OCI-LY1 (cell line): ENCODE data around the gene CDC73.

Source experiments
- H2AFZ ChIP-seq: fragments of 200-600 bp; sonication (generic), shearing (Covaris generic); 2 replicates; pipeline ENCODE4 v1.6.0; 2014; ENCODE audit warnings: antibody characterized with exemption, mild to moderate bottlenecking, low read length
- H3F3A ChIP-seq: fragments of 200-600 bp; sonication (generic), shearing (Covaris generic); 2 replicates; pipeline ENCODE4 v1.6.0; 2014; ENCODE audit warnings: mild to moderate bottlenecking, antibody characterized with exemption, low read length, moderate library complexity; ENCODE audit not compliant: insufficient read depth
- H3K27ac ChIP-seq: fragments of 200-600 bp; sonication (generic); 2 replicates; pipeline ENCODE4 v1.5.1; 2014; ENCODE audit warnings: low read length, mixed run types, mild to moderate bottlenecking, low read depth; ENCODE audit not compliant: poor library complexity, severe bottlenecking
- H3K27me3 ChIP-seq: fragments of 200-600 bp; sonication (generic); 2 replicates; pipeline ENCODE4 v1.6.0; 2014; ENCODE audit warnings: antibody characterized with exemption, mild to moderate bottlenecking, low read length, moderate library complexity; ENCODE audit not compliant: insufficient read depth
- H3K36me3 ChIP-seq: fragments of 200-600 bp; sonication (generic); 2 replicates; pipeline ENCODE4 v1.6.1; 2014; ENCODE audit warnings: mild to moderate bottlenecking, antibody characterized with exemption, low read length, moderate library complexity, mixed read lengths; ENCODE audit not compliant: insufficient read depth
- H3K4me1 ChIP-seq: fragments of 200-600 bp; sonication (generic); 2 replicates; pipeline ENCODE4 v1.5.1; 2014; ENCODE audit warnings: mild to moderate bottlenecking, low read length, moderate library complexity; ENCODE audit not compliant: insufficient read depth, severe bottlenecking
- H3K4me2 ChIP-seq: fragments of 200-600 bp; sonication (generic), shearing (Covaris generic); 2 replicates; pipeline ENCODE4 v1.6.1; 2014; ENCODE audit warnings: low read length
- H3K4me3 ChIP-seq: fragments of 200-600 bp; sonication (generic); 2 replicates; pipeline ENCODE4 v1.5.1; 2014; ENCODE audit warnings: low read length, low read depth, mild to moderate bottlenecking, mixed read lengths; ENCODE audit not compliant: poor library complexity, severe bottlenecking
- H3K79me2 ChIP-seq: fragments of 200-600 bp; shearing (Covaris generic); 2 replicates; pipeline ENCODE4 v1.6.1; 2016; ENCODE audit warnings: mixed run types, low read length, mixed read lengths; ENCODE audit not compliant: insufficient read depth
- H3K9ac ChIP-seq: fragments of 200-600 bp; sonication (generic), shearing (Covaris generic); 2 replicates; pipeline ENCODE4 v1.6.1; 2014; ENCODE audit warnings: mild to moderate bottlenecking, low read length, mixed read lengths
- H3K9me2 ChIP-seq: fragments of 200-600 bp; sonication (generic), shearing (Covaris generic); 2 replicates; pipeline ENCODE4 v1.6.1; 2014; ENCODE audit warnings: low read depth, mild to moderate bottlenecking, low read length, mixed read lengths
- H3K9me3 ChIP-seq: fragments of 200-600 bp; shearing (Covaris generic); 2 replicates; pipeline ENCODE4 v1.6.1; 2014; ENCODE audit warnings: low read length, mixed read lengths
- H4K20me1 ChIP-seq: fragments of 200-600 bp; sonication (generic), shearing (Covaris generic); 2 replicates; pipeline ENCODE4 v1.6.0; 2016; ENCODE audit warnings: mild to moderate bottlenecking, low read length; ENCODE audit not compliant: insufficient read depth
- CTCF ChIP-seq: fragments of 200-600 bp; sonication (generic), shearing (Covaris generic); IDR thresholded peaks from 2 replicates; pipeline ENCODE4 v1.5.1; 2017; ENCODE audit warnings: mild to moderate bottlenecking, antibody characterized with exemption, low read length, moderate library complexity, mixed read lengths
- EZH2 ChIP-seq: fragments of 200-600 bp; sonication (generic), shearing (Covaris generic); IDR thresholded peaks from 2 replicates; pipeline ENCODE4 v1.8.0; 2017; ENCODE audit warnings: borderline replicate concordance, mixed run types, mild to moderate bottlenecking, antibody characterized with exemption, low read length, moderate library complexity, mixed read lengths

Gene CDC73

DNA sequence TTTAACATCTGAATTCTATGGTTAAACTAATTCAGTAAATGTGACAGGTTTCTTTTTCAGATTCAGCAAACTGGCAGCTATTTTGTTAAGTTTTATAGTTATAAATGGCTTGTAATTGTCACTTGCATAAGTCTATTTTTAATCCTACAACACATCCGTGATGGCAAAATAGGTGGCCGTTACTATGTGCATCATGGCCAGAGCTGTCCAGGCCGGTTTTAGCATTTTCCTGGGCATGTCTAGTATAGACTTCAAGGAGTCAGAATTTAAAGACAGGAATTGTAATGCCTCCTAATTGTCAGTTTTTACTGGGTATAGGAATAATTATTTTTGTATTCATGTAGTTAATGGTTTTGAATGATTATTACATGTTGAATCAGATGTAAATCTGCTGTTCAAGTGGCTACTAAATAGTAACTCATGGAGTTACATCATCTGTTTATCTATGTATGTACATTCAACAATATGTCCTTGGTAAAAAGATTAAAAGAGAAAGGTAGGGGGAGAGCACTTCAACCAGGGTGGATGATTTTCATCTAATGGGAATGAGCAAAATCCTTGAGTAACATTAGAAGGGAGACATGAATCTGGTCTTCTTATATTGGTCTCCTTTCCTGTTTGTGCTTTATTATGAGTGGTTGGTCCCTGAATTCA lies 67.7 kb downstream of the CDC73 start:
- Histone ChIP-seq H3K4me1 (peaks cover 27% of the 10 kb centered on the region), H3K79me2 (peaks cover 42% of the 10 kb centered on the region), H3K9me3 (peaks cover 11% of the 10 kb centered on the region), H3F3A (0 out of 2 replicates have a peak, but pooled peaks cover 5% of the 10 kb centered on the region), H3K27me3 (no peaks in the 10 kb centered on the region), H3K4me3 (no peak overlapping the region), H2AFZ (no peak overlapping the region), H4K20me1 (no peaks in the 10 kb centered on the region), H3K27ac (no peak overlapping the region), H3K36me3 (peaks cover 27% of the 10 kb centered on the region), H3K9me2 (no peaks in the 10 kb centered on the region), H3K4me2 (no peak overlapping the region), H3K9ac (no peak overlapping the region)
- TF ChIP-seq CTCF: no peak
- TF ChIP-seq EZH2: no peak

DNA sequence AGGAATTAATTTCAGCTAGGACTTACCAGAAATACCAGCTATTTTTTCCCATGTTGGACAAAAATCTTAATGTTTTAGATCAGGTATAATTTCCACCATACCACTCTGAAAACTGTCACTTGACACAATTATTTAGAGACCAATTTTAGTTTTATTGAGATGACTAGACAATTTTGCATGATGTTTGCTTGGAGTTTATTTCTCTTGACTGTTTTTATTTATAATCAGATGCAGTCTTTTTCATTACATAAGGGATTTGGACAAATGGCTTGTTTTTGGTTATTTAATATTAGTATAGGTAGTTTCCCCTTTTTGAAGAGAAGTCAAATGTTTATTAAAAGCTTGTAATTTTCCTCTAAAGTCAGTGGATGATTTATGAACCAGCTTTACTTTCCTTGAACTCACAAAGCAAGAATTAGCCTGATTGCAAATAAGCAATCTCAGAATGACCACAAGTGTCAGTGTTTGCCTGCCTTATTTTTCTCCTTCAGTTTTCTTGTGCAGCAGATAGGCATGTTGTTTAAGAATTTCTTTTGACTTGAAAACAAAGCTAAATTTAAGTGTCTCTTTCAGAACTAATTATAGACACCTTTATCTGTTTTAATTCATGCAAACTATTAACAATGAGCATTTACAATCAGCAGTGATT lies 68.4 kb downstream of the CDC73 start:
- Histone ChIP-seq H3K9ac (no peak overlapping the region), H3K4me1 (peaks cover 20% of the 10 kb centered on the region), H3K9me2 (no peaks in the 10 kb centered on the region), H4K20me1 (no peaks in the 10 kb centered on the region), H3K27ac (no peak overlapping the region), H2AFZ (no peak overlapping the region), H3K4me3 (no peak overlapping the region), H3K79me2 (peaks cover 42% of the 10 kb centered on the region), H3K4me2 (no peak overlapping the region), H3K36me3 (peaks cover 27% of the 10 kb centered on the region), H3K27me3 (no peaks in the 10 kb centered on the region), H3K9me3 (peaks cover 13% of the 10 kb centered on the region), H3F3A (0 out of 2 replicates have a peak, but pooled peaks cover 5% of the 10 kb centered on the region)
- TF ChIP-seq CTCF: no peak
- no peak for TF ChIP-seq EZH2

GRCh38 chr1:193192586-193192985 lies 70.8 kb downstream of the CDC73 start:
- Histone ChIP-seq H3K27me3 (no peaks in the 10 kb centered on the region), H2AFZ (no peak overlapping the region), H3K9ac (no peak overlapping the region), H4K20me1 (no peaks in the 10 kb centered on the region), H3F3A (0 out of 2 replicates have a peak, but pooled peaks cover 3% of the 10 kb centered on the region), H3K9me2 (no peaks in the 10 kb centered on the region), H3K4me1 (no peaks in the 10 kb centered on the region), H3K27ac (no peak overlapping the region), H3K4me2 (no peak overlapping the region), H3K4me3 (no peak overlapping the region), H3K79me2 (peaks cover 21% of the 10 kb centered on the region), H3K9me3 (peaks cover 13% of the 10 kb centered on the region), H3K36me3 (peaks cover 31% of the 10 kb centered on the region)
- TF ChIP-seq CTCF: no peak
- TF ChIP-seq EZH2: no peak
